ACC112 (cell line): ENCODE data around the gene NLRP6.
"Not testable (repeated sequence)": the region's sequence is repeated elsewhere in the genome, so short reads cannot be mapped to it uniquely, and the experiment has no call there.

Experiments
- H2AFZ ChIP-seq: fragments of 200-600 bp; sonication (generic); one replicate; pipeline ENCODE4 v1.6.0; 2017; ENCODE audit warnings: antibody characterized with exemption, low read length; ENCODE audit not compliant: unreplicated experiment
- H3K27ac ChIP-seq: fragments of 200-600 bp; sonication (generic); 2 replicates; pipeline ENCODE4 v1.5.1; 2014; ENCODE audit warnings: low read depth, mild to moderate bottlenecking, antibody characterized with exemption, low read length, moderate library complexity
- H3K27me3 ChIP-seq: fragments of 200-600 bp; sonication (generic); 2 replicates; pipeline ENCODE4 v1.6.1; 2014; ENCODE audit warnings: mild to moderate bottlenecking, antibody characterized with exemption, low read length, moderate library complexity, mixed read lengths; ENCODE audit not compliant: insufficient read depth
- H3K36me3 ChIP-seq: fragments of 200-600 bp; sonication (generic); 2 replicates; pipeline ENCODE4 v1.6.1; 2016; ENCODE audit warnings: mild to moderate bottlenecking, antibody characterized with exemption, low read length, moderate library complexity, mixed read lengths; ENCODE audit not compliant: insufficient read depth
- H3K4me1 ChIP-seq: fragments of 200-600 bp; sonication (generic); one replicate; pipeline ENCODE4 v1.6.1; 2016; ENCODE audit warnings: low read length, mixed read lengths; ENCODE audit not compliant: insufficient read depth, unreplicated experiment, control insufficient read depth
- H3K4me3 ChIP-seq: fragments of 200-600 bp; sonication (generic); 2 replicates; pipeline ENCODE4 v1.5.1; 2014; ENCODE audit warnings: mild to moderate bottlenecking, low read depth, low read length
- H3K79me2 ChIP-seq: fragments of 200-600 bp; sonication (generic); one replicate; pipeline ENCODE4 v1.6.0; 2016; ENCODE audit warnings: low read length; ENCODE audit not compliant: control insufficient read depth, unreplicated experiment, insufficient read depth

The NLRP6 gene

GRCh38 chr11:278001-278951 lies at the start of gene NLRP6:
TSS of gene NLRP6 (plus strand) at chr11:278407. CDS start at chr11:278570, 163 bp downstream.
- no peak within 1 kb of the TSS for H3K27ac ChIP-seq
- no peaks in the 10 kb centered on the region for H3K79me2 ChIP-seq
- no peak within 1 kb of the TSS for H2AFZ ChIP-seq
- no peak within 1 kb of the TSS for H3K4me3 ChIP-seq
- no peaks in the 10 kb centered on the region for H3K36me3 ChIP-seq
- H3K27me3 ChIP-seq, result peaks cover 83% of the 10 kb centered on the region
- no peaks in the 10 kb centered on the region for H3K4me1 ChIP-seq

GRCh38 chr11:230431-230830 lies 47.8 kb upstream of the NLRP6 start:
- peaks cover 7% of the 10 kb centered on the region; the same call in 1 of the 2 replicates for H3K36me3 ChIP-seq
- no peak overlapping the region for H3K4me3 ChIP-seq
- no peaks in the 10 kb centered on the region for H3K27me3 ChIP-seq

GRCh38 chr11:232783-233565 lies 45.2 kb upstream of the NLRP6 start:
- H2AFZ ChIP-seq, result no peak overlapping the region
- peaks cover 7% of the 10 kb centered on the region; the same call in 1 of the 2 replicates for H3K36me3 ChIP-seq
- H3K4me1 ChIP-seq, result peaks cover 4% of the 10 kb centered on the region
- peaks cover 30% of the 10 kb centered on the region for H3K79me2 ChIP-seq
- no peak overlapping the region for H3K27ac ChIP-seq
- H3K4me3 ChIP-seq, result no peak overlapping the region
- H3K27me3 ChIP-seq, result no peaks in the 10 kb centered on the region

More at GRCh38 chr11:230431-230830, 47.8 kb upstream of the NLRP6 start:
- H2AFZ ChIP-seq, result no peak overlapping the region
- H3K27ac ChIP-seq, result no peak overlapping the region
- H3K4me1 ChIP-seq, result peaks cover 8% of the 10 kb centered on the region
- H3K79me2 ChIP-seq, result peaks cover 18% of the 10 kb centered on the region

GRCh38 chr11:235180-235579 lies 43.0 kb upstream of the NLRP6 start:
- peaks cover 47% of the 10 kb centered on the region for H3K79me2 ChIP-seq
- H3K27ac ChIP-seq, result peak overlapping the region; percentile 49; the same call in 1 of the 2 replicates
- H3K36me3 ChIP-seq, result 0 out of 2 replicates have a peak, but pooled peaks cover 5% of the 10 kb centered on the region
- peaks cover 13% of the 10 kb centered on the region for H3K4me1 ChIP-seq
- H3K27me3 ChIP-seq, result no peaks in the 10 kb centered on the region
- H2AFZ ChIP-seq, result peak overlapping the region; percentile 96
- peak overlapping the region; percentile 92 for H3K4me3 ChIP-seq

- H2AFZ ChIP-seq, result peak overlapping the region; percentile 96
- H3K4me3 ChIP-seq, result peak overlapping the region; percentile 92
- 0 out of 2 replicates have a peak, but pooled peaks cover 5% of the 10 kb centered on the region for H3K36me3 ChIP-seq
- H3K27me3 ChIP-seq, result no peaks in the 10 kb centered on the region
- H3K79me2 ChIP-seq, result peaks cover 50% of the 10 kb centered on the region
- H3K27ac ChIP-seq, result peak overlapping the region; percentile 49
- H3K4me1 ChIP-seq, result peaks cover 13% of the 10 kb centered on the region
These were observed 42.6 kb upstream of the NLRP6 start for GRCh38 chr11:235609-235996.

- Histone ChIP-seq H3K27ac (peak within 1 kb of the TSS; percentile 92), H3K36me3 (0 out of 2 replicates have a peak, but pooled peaks cover 5% of the 10 kb centered on the region), H3K27me3 (no peaks in the 10 kb centered on the region), H3K4me1 (peaks cover 13% of the 10 kb centered on the region), H2AFZ (peak within 1 kb of the TSS; percentile 96), H3K4me3 (peak within 1 kb of the TSS; percentile 92), H3K79me2 (peaks cover 52% of the 10 kb centered on the region)
These were observed 42.0 kb upstream of the NLRP6 start, which contains the start of gene SIRT3 for GRCh38 chr11:235997-236773. TSS of gene SIRT3 (minus strand) at chr11:236342. CDS start at chr11:236328, 14 bp downstream.

GRCh38 chr11:236774-237767 lies 41.1 kb upstream of the NLRP6 start, which contains the start of gene PSMD13:
TSS of gene PSMD13 (plus strand) at chr11:236976. CDS start at chr11:237050, 74 bp downstream.
- peak within 1 kb of the TSS; percentile 92 for H3K4me3 ChIP-seq
- H2AFZ ChIP-seq, result peak within 1 kb of the TSS; percentile 96
- H3K27me3 ChIP-seq, result no peaks in the 10 kb centered on the region
- peaks cover 13% of the 10 kb centered on the region for H3K4me1 ChIP-seq
- peak within 1 kb of the TSS; percentile 92 for H3K27ac ChIP-seq
- H3K36me3 ChIP-seq, result 0 out of 2 replicates have a peak, but pooled peaks cover 5% of the 10 kb centered on the region
- peaks cover 56% of the 10 kb centered on the region for H3K79me2 ChIP-seq

GRCh38 chr11:238346-238745 lies 39.9 kb upstream of the NLRP6 start:
- Histone ChIP-seq H3K4me1 (peaks cover 13% of the 10 kb centered on the region), H3K4me3 (peak overlapping the region; percentile 92), H3K79me2 (peaks cover 56% of the 10 kb centered on the region)
- H2AFZ ChIP-seq, H3K36me3 ChIP-seq, H3K27ac ChIP-seq, H3K27me3 ChIP-seq: not testable (repeated sequence)

- H2AFZ ChIP-seq, result no peak overlapping the region
- no peak overlapping the region for H3K4me3 ChIP-seq
- peaks cover 48% of the 10 kb centered on the region for H3K79me2 ChIP-seq
- H3K4me1 ChIP-seq, result peaks cover 13% of the 10 kb centered on the region
- no peak overlapping the region for H3K27ac ChIP-seq
- no peaks in the 10 kb centered on the region for H3K27me3 ChIP-seq
- H3K36me3 ChIP-seq, result peaks cover 7% of the 10 kb centered on the region; the same call in 1 of the 2 replicates
These were observed 37.9 kb upstream of the NLRP6 start for GRCh38 chr11:240315-240714.
